Body of pancreas (tissue), 4 donors: ENCODE measurements around the gene ADAMTS13. TPM values are rescaled to one million over a fixed set of nuclear protein-coding genes. Genes with fewer than 3 reads are reported as not detected.
"Not testable (repeated sequence)": the region's sequence is repeated elsewhere in the genome, so short reads cannot be mapped to it uniquely, and the experiment has no call there.

ENCODE experiments used
- ATAC-seq: fragments of 150-250 bp; one replicate; pipeline ENCODE4 v1.9.1; 2016
- DNase-seq, 4 donors: peaks; one replicate each; pipeline ENCODE4 v3.0.0-alpha.2; 2019
- H3K27ac ChIP-seq, 4 donors: fragments of 200-600 bp; sonication (generic); 1 replicate in 3 of 4; 2 replicates in 1 of 4; pipeline versions ENCODE4 v1.5.1 to v1.6.1; 2016 to 2019; ENCODE audit warnings: mild to moderate bottlenecking in 1 of 4, mixed read lengths in 1 of 4, moderate library complexity in 1 of 4
- H3K27me3 ChIP-seq, 2 donors: fragments of 200-600 bp; sonication (generic); one replicate each; pipeline ENCODE4 v1.6.0; 2016; ENCODE audit warnings: mild to moderate bottlenecking in 1 of 2
- H3K36me3 ChIP-seq, 2 donors: fragments of 200-600 bp; sonication (generic); replicated peaks in 1 of 2; 2 replicates each; pipeline ENCODE4 v1.5.1; 2016; ENCODE audit warnings: low read depth in 2 of 2; ENCODE audit not compliant: insufficient read depth in 1 of 2
- H3K4me1 ChIP-seq: fragments of 200-600 bp; sonication (generic); one replicate; pipeline ENCODE4 v1.6.0; 2016
- H3K4me3 ChIP-seq, 2 donors: fragments of 200-600 bp; sonication (generic); 1 replicate in 1 of 2; 2 replicates in 1 of 2; pipeline ENCODE4 v1.5.1; 2016 to 2019
- H3K9me3 ChIP-seq, 3 donors: fragments of 200-600 bp; sonication (generic); 1 replicate in 2 of 3; 2 replicates in 1 of 3; pipeline ENCODE4 v1.5.1; 2016
- CTCF ChIP-seq, 7 experiments: fragments of 450-650 bp in 4 of 7; fragments of 200-600 bp in 3 of 7; sonication (generic) in 3 of 7; IDR thresholded peaks; one replicate each; pipeline ENCODE4 v1.5.1; 2016 to 2019; ENCODE audit warnings: antibody characterized with exemption in 7 of 7
- POLR2A ChIP-seq, 3 donors: fragments of 450-650 bp; IDR thresholded peaks; one replicate each; pipeline ENCODE4 v1.6.1; 2016; ENCODE audit warnings: antibody characterized with exemption in 3 of 3, mild to moderate bottlenecking in 2 of 3
- WGBS, 2 donors: methylation state at CpG; one replicate each; pipeline ENCODE4 v1.1.5; 2017; 5-methylcytosine and 5-hydroxymethylcytosine counted together
- intact Hi-C: fragments of 100-400 bp; cut with DNase I; formaldehyde crosslinking; loops from one replicate; pipeline ENCODE4 v1.15.1; 2023
- total RNA-seq, 2 donors: library from RNA; depleted of rRNA; stranded (reverse); fragments of >200 nt; gene quantifications; one replicate each; pipeline ENCODE4 v1.1.0, GENCODE V29; 2016

ADAMTS13 gene
- total RNA-seq, 2 donors from 2014 or later = 2.3 to 5.6 TPM

- 42 to 58% methylated on average over 7 to 13 of the region's 13 CpGs for WGBS, 2 donors
- H3K9me3 ChIP-seq = no peaks in the 10 kb centered on the region
- H3K27ac ChIP-seq = peak overlapping the region in 3 of 4 donors; percentile 12 to 73 (median 48)
- H3K4me3 ChIP-seq = no peak overlapping the region
- no peak for DNase-seq
- TF ChIP-seq POLR2A (IDR thresholded peaks at IDR 0.05) (no peak), CTCF (IDR thresholded peaks at IDR 0.05) (no peak)
- H3K4me1 ChIP-seq = peaks cover 3% of the 10 kb centered on the region
- no peak for ATAC-seq
- no peaks in the 10 kb centered on the region for H3K27me3 ChIP-seq
- intact Hi-C loops = no loop called here
- no peaks in the 10 kb centered on the region for H3K36me3 ChIP-seq
Measured at GRCh38 chr9:133448487-133448972, 26.4 kb downstream of the ADAMTS13 start.

GRCh38 chr9:133449760-133450159 is 27.6 kb downstream of the ADAMTS13 start:
- TF ChIP-seq CTCF (IDR thresholded peaks at IDR 0.05) = peak in 1 of 7 experiments; percentile 34
- TF ChIP-seq POLR2A (IDR thresholded peaks at IDR 0.05) = peak in 1 of 3 donors; percentile 30
- Histone ChIP-seq H3K27ac (peak overlapping the region in 3 of 4 donors; percentile 44 to 73 (median 71)), H3K27me3 (no peaks in the 10 kb centered on the region), H3K4me1 (peaks cover 3% of the 10 kb centered on the region), H3K4me3 (no peak overlapping the region), H3K9me3 (no peaks in the 10 kb centered on the region), H3K36me3 (no peaks in the 10 kb centered on the region)
- WGBS, 2 donors = 61 to 84% methylated on average over 3 to 12 of the region's 12 CpGs
- intact Hi-C loops = no loop called here
- DNase-seq (peak; percentile 66 to 92 (median 78)), ATAC-seq (peak; percentile 87)

- intact Hi-C loops, ATAC-seq, H3K27ac ChIP-seq: not testable (repeated sequence)
Measured at GRCh38 chr9:133451865-133452264, 29.7 kb downstream of the ADAMTS13 start.

GRCh38 chr9:133452562-133452961 is 30.4 kb downstream of the ADAMTS13 start:
- intact Hi-C loops = no loop called here
- Histone ChIP-seq H3K4me1 (peaks cover 3% of the 10 kb centered on the region), H3K27ac (no peak overlapping the region), H3K36me3 (no peaks in the 10 kb centered on the region), H3K4me3 (no peak overlapping the region), H3K27me3 (no peaks in the 10 kb centered on the region), H3K9me3 (no peaks in the 10 kb centered on the region)
- DNase-seq (no peak), ATAC-seq (no peak)
- WGBS, 2 donors = 90 to 93% methylated on average over 7 of the region's 7 CpGs
- TF ChIP-seq CTCF (IDR thresholded peaks at IDR 0.05) (no peak), POLR2A (IDR thresholded peaks at IDR 0.05) (no peak)

More at GRCh38 chr9:133451865-133452264, 29.7 kb downstream of the ADAMTS13 start:
- DNase-seq, H3K27me3 ChIP-seq, H3K4me1 ChIP-seq, H3K4me3 ChIP-seq, H3K36me3 ChIP-seq, H3K9me3 ChIP-seq: not testable (repeated sequence)
- WGBS, 2 donors = 88 to 93% methylated on average over 5 of the region's 5 CpGs

GRCh38 chr9:133453651-133454050 is 31.5 kb downstream of the ADAMTS13 start:
- intact Hi-C loops = no loop called here
- DNase-seq = no peak
- H3K9me3 ChIP-seq = no peaks in the 10 kb centered on the region
- H3K27me3 ChIP-seq = no peaks in the 10 kb centered on the region
- H3K36me3 ChIP-seq = no peaks in the 10 kb centered on the region
- no peak overlapping the region for H3K27ac ChIP-seq
- 80 to 92% methylated on average over 9 to 11 of the region's 11 CpGs for WGBS, 2 donors
- ATAC-seq = no peak
- no peak for TF ChIP-seq POLR2A (IDR thresholded peaks at IDR 0.05)
- no peak for TF ChIP-seq CTCF (IDR thresholded peaks at IDR 0.05)
- peaks cover 3% of the 10 kb centered on the region for H3K4me1 ChIP-seq
- no peak overlapping the region for H3K4me3 ChIP-seq
